Tibial nerve (tissue), 4 donors: ENCODE measurements around the gene ATP5F1C.

Source experiments
- CTCF ChIP-seq, 5 experiments: fragments of 200-600 bp in 3 of 5; fragments of 450-650 bp in 2 of 5; sonication (generic) in 3 of 5; IDR thresholded peaks; one replicate each; pipeline ENCODE4 v1.5.1; 2016 to 2019; ENCODE audit warnings: antibody characterized with exemption in 5 of 5, mild to moderate bottlenecking in 3 of 5, moderate library complexity in 2 of 5
- EP300 ChIP-seq, 2 donors: sonication (generic); formaldehyde crosslinking; IDR thresholded peaks; one replicate each; pipeline ENCODE4 v1.6.1; 2017; ENCODE audit warnings: antibody characterized with exemption in 2 of 2, mild to moderate bottlenecking in 1 of 2

- TF ChIP-seq CTCF (IDR thresholded peaks at IDR 0.05) (peak in 1 of 5 experiments; percentile 8), EP300 (IDR thresholded peaks at IDR 0.05) (no peak)
These were observed 31.1 kb downstream of the ATP5F1C start for GRCh38 chr10:7819121-7819460.
